ENCODE measurements around the gene SNORC.
A peak's percentile ranks its signal among the peaks of the same experiment; 100 is the strongest.
"Not testable (repeated sequence)": the region's sequence is repeated elsewhere in the genome, so short reads cannot be mapped to it uniquely, and the experiment has no call there.

The SNORC gene

GRCh38 chr2:232870018-232870765 lies at the start of gene SNORC:
TSS of gene SNORC (plus strand) at chr2:232870264. CDS start at chr2:232870342, 78 bp downstream.
- no peak for DNase-seq

GRCh38 chr2:232829988-232830387 lies 40.1 kb upstream of the SNORC start:
- DNase-seq: no peak

GRCh38 chr2:232831496-232831895 lies 38.6 kb upstream of the SNORC start:
- no peak for DNase-seq

GRCh38 chr2:232833830-232834229 lies 36.2 kb upstream of the SNORC start:
- no peak for DNase-seq

GRCh38 chr2:232835687-232836208 lies 34.3 kb upstream of the SNORC start:
- DNase-seq: no peak

GRCh38 chr2:232836934-232837333 lies 33.1 kb upstream of the SNORC start:
- no peak for DNase-seq

GRCh38 chr2:232838406-232838874 lies 31.6 kb upstream of the SNORC start:
- peak; percentile 62 for DNase-seq

- DNase-seq: peak; percentile 47
These were observed 30.5 kb upstream of the SNORC start for GRCh38 chr2:232839411-232840079.

GRCh38 chr2:232842689-232843088 lies 27.4 kb upstream of the SNORC start:
- no peak for DNase-seq

- DNase-seq: no peak
These were observed 26.2 kb upstream of the SNORC start for GRCh38 chr2:232843834-232844233.

GRCh38 chr2:232846055-232846454 lies 24.0 kb upstream of the SNORC start:
- no peak for DNase-seq

- no peak for DNase-seq
These were observed 20.0 kb upstream of the SNORC start for GRCh38 chr2:232850039-232850438.

- DNase-seq: not testable (repeated sequence)
These were observed 18.0 kb upstream of the SNORC start for GRCh38 chr2:232852081-232852480.

- no peak for DNase-seq
These were observed 17.4 kb upstream of the SNORC start for GRCh38 chr2:232852676-232853075.

GRCh38 chr2:232854082-232854481 lies 16.0 kb upstream of the SNORC start:
- no peak for DNase-seq

- no peak for DNase-seq
These were observed 12.9 kb upstream of the SNORC start for GRCh38 chr2:232857158-232857563.

GRCh38 chr2:232859385-232859916 lies 10.6 kb upstream of the SNORC start:
- no peak for DNase-seq

- DNase-seq: no peak
These were observed 9.3 kb upstream of the SNORC start for GRCh38 chr2:232860593-232861241.

- no peak for DNase-seq
These were observed 8.7 kb upstream of the SNORC start for GRCh38 chr2:232861353-232861752.

GRCh38 chr2:232863996-232864395 lies 6.1 kb upstream of the SNORC start:
- no peak for DNase-seq

- DNase-seq: no peak
These were observed 4.9 kb upstream of the SNORC start for GRCh38 chr2:232865165-232865564.

- no peak for DNase-seq
These were observed 4.0 kb upstream of the SNORC start for GRCh38 chr2:232866104-232866503.
